ENCODE results near the gene MINAR1. TPM values are rescaled to one million over a fixed set of nuclear protein-coding genes. Genes with fewer than 3 reads are reported as not detected.

MINAR1 gene
- total RNA-seq, 1 donor from 2014 or later = 1.7 TPM

DNA sequence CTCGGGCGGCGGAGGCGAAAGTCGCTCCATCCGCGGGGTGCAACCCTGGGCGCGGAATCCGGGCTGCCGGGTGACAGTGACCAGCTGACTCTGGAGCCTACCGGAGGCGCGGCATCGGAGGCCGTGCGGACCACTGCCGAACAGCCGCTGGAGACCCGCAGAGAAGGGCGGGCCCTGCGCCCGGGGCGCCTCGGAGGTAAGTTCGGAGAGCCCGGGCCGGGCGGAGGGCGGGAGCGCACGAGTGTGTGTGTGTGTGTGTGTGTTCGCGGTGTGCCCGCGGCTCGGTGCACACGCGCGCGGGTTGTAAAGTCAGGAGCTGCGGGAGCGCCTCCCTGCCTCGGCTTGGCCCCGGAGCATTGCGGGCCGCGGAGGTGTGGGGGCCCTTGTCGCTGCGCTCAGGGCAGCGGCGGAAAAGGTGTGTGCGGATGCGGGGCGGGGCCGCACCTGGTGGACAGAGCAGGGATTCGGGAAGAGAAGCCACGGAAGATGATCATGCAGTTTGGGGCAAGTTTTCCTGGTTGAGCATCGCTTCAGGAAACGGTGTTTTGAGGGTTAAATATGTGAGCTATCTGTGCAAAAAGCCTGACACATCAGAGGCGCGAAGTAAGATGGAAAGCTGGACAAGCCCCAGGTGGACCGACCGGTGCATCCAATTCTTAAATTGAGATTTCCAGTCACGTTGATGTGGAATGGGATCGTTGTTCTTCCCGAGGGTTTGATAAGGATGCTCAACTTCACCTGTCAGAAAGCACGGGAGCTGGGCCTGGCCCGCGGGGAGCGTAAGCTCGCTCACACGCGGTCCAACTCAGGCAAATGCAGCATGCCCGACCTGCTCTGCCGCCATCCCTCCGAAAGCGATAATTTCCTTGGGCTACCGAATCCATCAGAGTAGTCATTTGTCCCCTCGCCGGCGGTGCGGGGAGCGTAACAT, 474 bp downstream of the MINAR1 start:
- no peaks in the 10 kb centered on the region for H3K79me2 ChIP-seq (ENCODE audit: insufficient read depth, low read length)
- peak overlapping the region; percentile 50 for H3K9ac ChIP-seq (ENCODE audit: low read length)
- peak overlapping the region; percentile 83 for H2AFZ ChIP-seq (ENCODE audit: low read depth, low read length)
- peaks cover 2% of the 10 kb centered on the region for H3K4me1 Mint-ChIP-seq (ENCODE audit: low read depth, unreplicated experiment)
- H3K27ac Mint-ChIP-seq (ENCODE audit: unreplicated experiment) = no peak overlapping the region
- TF ChIP-seq, protein P1, sequence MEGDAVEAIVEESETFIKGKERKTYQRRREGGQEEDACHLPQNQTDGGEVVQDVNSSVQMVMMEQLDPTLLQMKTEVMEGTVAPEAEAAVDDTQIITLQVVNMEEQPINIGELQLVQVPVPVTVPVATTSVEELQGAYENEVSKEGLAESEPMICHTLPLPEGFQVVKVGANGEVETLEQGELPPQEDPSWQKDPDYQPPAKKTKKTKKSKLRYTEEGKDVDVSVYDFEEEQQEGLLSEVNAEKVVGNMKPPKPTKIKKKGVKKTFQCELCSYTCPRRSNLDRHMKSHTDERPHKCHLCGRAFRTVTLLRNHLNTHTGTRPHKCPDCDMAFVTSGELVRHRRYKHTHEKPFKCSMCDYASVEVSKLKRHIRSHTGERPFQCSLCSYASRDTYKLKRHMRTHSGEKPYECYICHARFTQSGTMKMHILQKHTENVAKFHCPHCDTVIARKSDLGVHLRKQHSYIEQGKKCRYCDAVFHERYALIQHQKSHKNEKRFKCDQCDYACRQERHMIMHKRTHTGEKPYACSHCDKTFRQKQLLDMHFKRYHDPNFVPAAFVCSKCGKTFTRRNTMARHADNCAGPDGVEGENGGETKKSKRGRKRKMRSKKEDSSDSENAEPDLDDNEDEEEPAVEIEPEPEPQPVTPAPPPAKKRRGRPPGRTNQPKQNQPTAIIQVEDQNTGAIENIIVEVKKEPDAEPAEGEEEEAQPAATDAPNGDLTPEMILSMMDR (IDR thresholded peaks at IDR 0.05; ENCODE audit: insufficient read depth, low read depth, low read length) = no peak
- TF ChIP-seq EZH2 (IDR thresholded peaks at IDR 0.05; ENCODE audit: insufficient read depth, low read length) = peak; percentile 85
- H3K9me3 ChIP-seq (ENCODE audit: insufficient read depth, low read depth, low read length) = no peaks in the 10 kb centered on the region
- peaks cover 65% of the 10 kb centered on the region for H3K27me3 Mint-ChIP-seq (ENCODE audit: low read depth, unreplicated experiment)
- H3K27me3 ChIP-seq (ENCODE audit: insufficient read depth, low read length) = peaks cover 45% of the 10 kb centered on the region
- no peak for DNase-seq (ENCODE audit: low read depth)
- peaks cover 14% of the 10 kb centered on the region for H3K4me1 ChIP-seq (ENCODE audit: insufficient read depth, low read length)
- peak overlapping the region; percentile 62 for H3K4me3 ChIP-seq (ENCODE audit: insufficient read depth, low read depth, low read length)
- peak overlapping the region; percentile 93 for H3K4me2 ChIP-seq (ENCODE audit: low read length)
- H3K36me3 ChIP-seq (ENCODE audit: insufficient read depth, low read length) = no peaks in the 10 kb centered on the region
- H4K20me1 ChIP-seq (ENCODE audit: insufficient read depth, low read length) = peaks cover 31% of the 10 kb centered on the region
- H3K36me3 Mint-ChIP-seq (ENCODE audit: low read depth, unreplicated experiment) = no peaks in the 10 kb centered on the region
- H3K9me3 Mint-ChIP-seq (ENCODE audit: unreplicated experiment) = no peaks in the 10 kb centered on the region
- H3K4me3 Mint-ChIP-seq (ENCODE audit: unreplicated experiment) = peak overlapping the region; percentile 79
- H3K27ac ChIP-seq (ENCODE audit: low read depth, low read length) = no peak overlapping the region
- no peak for FAIRE-seq

DNA sequence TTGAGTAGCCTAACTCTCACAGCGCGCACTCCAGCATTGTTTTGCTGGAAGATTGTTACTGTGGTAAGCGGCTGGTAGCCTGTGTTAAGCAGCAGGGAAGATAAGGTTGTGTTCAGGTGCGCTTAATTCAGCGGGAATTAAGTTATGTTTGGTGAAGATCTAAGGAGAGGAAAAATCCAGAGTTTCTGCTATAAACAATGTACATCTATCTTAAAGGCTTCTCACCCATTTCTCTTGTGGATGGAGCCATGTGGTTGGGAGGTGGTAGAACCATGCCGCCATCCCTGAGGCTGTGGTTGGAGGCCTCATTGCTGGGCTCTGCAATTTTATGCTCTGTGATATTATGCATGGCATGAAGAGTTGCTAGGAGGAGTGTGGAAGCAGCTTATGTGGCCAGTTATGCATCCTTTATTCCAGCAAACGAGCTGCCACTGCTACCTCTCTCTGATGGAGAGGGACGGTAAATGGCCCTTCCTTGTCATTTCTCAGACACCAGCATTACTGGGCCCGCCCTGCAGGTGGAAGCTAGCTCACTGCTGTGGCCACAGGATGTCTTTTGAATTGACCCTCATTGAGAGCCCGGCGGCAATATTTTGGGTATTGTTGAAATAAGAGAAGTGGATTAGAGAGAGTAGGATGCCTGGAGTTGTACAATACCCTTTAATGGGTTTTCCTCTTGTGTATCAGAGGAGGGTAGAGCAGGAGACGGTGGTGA, 1.3 kb downstream of the MINAR1 start:
- H3K27me3 ChIP-seq (ENCODE audit: insufficient read depth, low read length) = peaks cover 45% of the 10 kb centered on the region
- no peak overlapping the region for H3K9ac ChIP-seq (ENCODE audit: low read length)
- FAIRE-seq = no peak
- no peaks in the 10 kb centered on the region for H3K36me3 ChIP-seq (ENCODE audit: insufficient read depth, low read length)
- H3K27ac Mint-ChIP-seq (ENCODE audit: unreplicated experiment) = no peak overlapping the region
- H3K4me1 ChIP-seq (ENCODE audit: insufficient read depth, low read length) = peaks cover 14% of the 10 kb centered on the region
- no peak overlapping the region for H3K27ac ChIP-seq (ENCODE audit: low read depth, low read length)
- peaks cover 2% of the 10 kb centered on the region for H3K4me1 Mint-ChIP-seq (ENCODE audit: low read depth, unreplicated experiment)
- no peaks in the 10 kb centered on the region for H3K36me3 Mint-ChIP-seq (ENCODE audit: low read depth, unreplicated experiment)
- H3K9me3 Mint-ChIP-seq (ENCODE audit: unreplicated experiment) = no peaks in the 10 kb centered on the region
- no peaks in the 10 kb centered on the region for H3K9me3 ChIP-seq (ENCODE audit: insufficient read depth, low read depth, low read length)
- TF ChIP-seq, protein P1 (IDR thresholded peaks at IDR 0.05; ENCODE audit: insufficient read depth, low read depth, low read length) = no peak
- no peak for TF ChIP-seq EZH2 (IDR thresholded peaks at IDR 0.05; ENCODE audit: insufficient read depth, low read length)
- peaks cover 31% of the 10 kb centered on the region for H4K20me1 ChIP-seq (ENCODE audit: insufficient read depth, low read length)
- H3K27me3 Mint-ChIP-seq (ENCODE audit: low read depth, unreplicated experiment) = peaks cover 60% of the 10 kb centered on the region
- peak overlapping the region; percentile 93 for H3K4me2 ChIP-seq (ENCODE audit: low read length)
- no peak overlapping the region for H3K4me3 ChIP-seq (ENCODE audit: insufficient read depth, low read depth, low read length)
- H2AFZ ChIP-seq (ENCODE audit: low read depth, low read length) = no peak overlapping the region
- H3K4me3 Mint-ChIP-seq (ENCODE audit: unreplicated experiment) = peak overlapping the region; percentile 79
- H3K79me2 ChIP-seq (ENCODE audit: insufficient read depth, low read length) = no peaks in the 10 kb centered on the region
- DNase-seq (ENCODE audit: low read depth) = no peak

Data from astrocyte (in vitro differentiated cells and primary cell).